GM19328 (cell line): ENCODE data around the gene EPB41L2.
"Not testable (repeated sequence)": the region's sequence is repeated elsewhere in the genome, so short reads cannot be mapped to it uniquely, and the experiment has no call there.

Experiments used
- ATAC-seq: cut with Tn5 transposase; IDR thresholded peaks from one replicate; pipeline ENCODE4 v1.9.1; 2021; ENCODE audit warnings: mild to moderate bottlenecking, moderate library complexity; ENCODE audit not compliant: unreplicated experiment

The EPB41L2 gene

GRCh38 chr6:131037194-131037897 is 25.7 kb downstream of the EPB41L2 start:
- ATAC-seq: no peak

GRCh38 chr6:131036601-131037000 is 26.4 kb downstream of the EPB41L2 start:
- no peak for ATAC-seq

DNA sequence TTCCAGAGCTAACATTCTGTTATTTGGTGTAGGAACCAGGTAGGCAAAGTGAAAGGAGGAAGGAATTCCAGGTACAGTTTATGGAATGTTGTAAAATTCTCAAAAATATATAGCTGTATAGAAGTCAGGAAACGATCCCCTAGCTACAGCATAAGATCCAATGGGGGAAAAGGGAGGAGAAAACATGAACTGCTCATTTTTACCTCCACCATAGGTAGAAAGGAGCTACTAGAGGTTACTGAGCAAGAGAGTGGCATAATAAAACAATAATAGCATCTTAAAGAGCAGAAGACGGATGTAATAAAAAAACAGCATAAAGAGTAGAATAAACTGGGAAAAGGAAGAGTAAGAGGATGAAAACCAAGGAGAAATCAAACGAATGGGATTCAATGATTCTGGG is 26.9 kb downstream of the EPB41L2 start:
- no peak for ATAC-seq

- no peak for ATAC-seq
Observed at GRCh38 chr6:131035582-131035981, 27.5 kb downstream of the EPB41L2 start.

DNA sequence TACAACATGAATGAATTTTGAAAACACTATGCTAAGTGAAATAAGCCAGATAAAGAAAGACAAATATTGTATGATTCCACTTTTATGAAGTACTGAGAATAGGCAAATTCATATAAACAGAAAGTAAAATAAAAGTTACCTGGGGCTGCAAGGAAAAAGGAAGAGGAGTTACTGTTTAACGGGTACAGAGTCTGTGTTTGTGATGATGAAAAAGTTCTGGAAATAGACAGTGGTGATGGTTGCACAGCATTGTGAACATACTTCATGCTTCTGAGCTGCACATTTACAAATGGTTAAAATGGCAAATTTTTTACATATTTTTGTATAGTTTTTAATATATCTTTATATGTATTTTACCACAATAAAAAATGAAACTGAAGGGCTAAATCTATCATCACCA is 29.4 kb downstream of the EPB41L2 start:
- no peak for ATAC-seq

- ATAC-seq: peak; percentile 92
Observed at GRCh38 chr6:131029626-131030297, 33.3 kb downstream of the EPB41L2 start.

DNA sequence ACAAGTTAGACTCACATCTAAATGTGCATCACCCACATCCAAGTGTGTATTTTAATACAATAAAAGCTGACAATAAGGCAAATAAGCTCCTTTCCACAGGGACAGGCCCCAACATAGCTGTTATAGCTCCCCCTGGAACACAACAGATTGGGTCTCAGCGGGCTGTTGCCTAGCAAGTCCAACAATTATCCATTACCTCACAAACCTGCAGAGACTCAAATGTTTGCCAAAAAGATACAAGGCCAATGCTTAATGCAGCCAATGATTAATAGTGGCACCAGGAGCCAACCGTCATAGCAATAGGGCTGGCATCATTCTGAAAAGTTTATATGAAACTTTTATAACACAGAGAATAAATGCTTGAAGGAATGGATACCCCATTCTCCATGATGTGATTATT is 35.7 kb downstream of the EPB41L2 start:
- no peak for ATAC-seq

- no peak for ATAC-seq
Observed at GRCh38 chr6:131026243-131026642, 36.8 kb downstream of the EPB41L2 start.

- ATAC-seq: no peak
Observed at GRCh38 chr6:131024565-131024964, 38.5 kb downstream of the EPB41L2 start.

GRCh38 chr6:131023834-131024504 is 39.1 kb downstream of the EPB41L2 start:
- no peak for ATAC-seq

DNA sequence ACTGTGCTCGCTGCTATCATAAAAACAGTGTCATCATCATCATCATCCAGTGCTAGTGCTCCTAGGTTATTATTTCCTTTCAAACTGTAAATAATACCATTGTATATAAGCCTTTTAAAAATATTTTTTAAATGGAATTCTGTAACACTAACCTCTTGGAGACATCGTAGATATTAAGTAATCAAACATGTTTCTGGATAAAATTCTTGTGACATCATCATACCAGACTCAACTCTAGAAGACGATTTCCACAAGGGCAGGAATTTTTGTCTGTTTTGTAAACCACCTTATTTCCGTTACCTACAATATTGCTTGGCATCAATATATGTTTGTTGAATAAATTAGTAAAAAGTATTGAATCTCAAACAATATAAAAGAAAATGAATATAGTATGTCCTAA is 40.4 kb downstream of the EPB41L2 start:
- ATAC-seq: no peak

DNA sequence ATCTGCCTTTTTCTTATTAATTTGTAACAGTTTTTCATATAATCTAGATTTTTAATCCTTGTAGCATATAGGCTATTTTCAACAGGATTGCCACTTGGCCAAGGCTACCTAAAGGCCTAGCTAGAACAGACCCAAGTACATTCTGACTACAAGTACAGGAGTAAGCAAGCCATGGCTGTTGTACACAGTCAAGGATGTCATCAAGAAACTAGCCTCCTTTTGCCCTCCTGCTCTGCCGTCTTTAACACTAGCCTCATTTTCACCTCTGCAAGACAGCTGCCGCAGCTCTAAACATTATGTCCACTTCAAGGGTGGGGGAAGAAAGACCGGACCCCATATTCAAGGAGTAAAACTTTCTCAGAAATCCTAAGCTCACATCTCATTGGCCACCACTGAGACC is 45.1 kb downstream of the EPB41L2 start:
- no peak for ATAC-seq

GRCh38 chr6:131015630-131016263 is 47.3 kb downstream of the EPB41L2 start:
- no peak for ATAC-seq

DNA sequence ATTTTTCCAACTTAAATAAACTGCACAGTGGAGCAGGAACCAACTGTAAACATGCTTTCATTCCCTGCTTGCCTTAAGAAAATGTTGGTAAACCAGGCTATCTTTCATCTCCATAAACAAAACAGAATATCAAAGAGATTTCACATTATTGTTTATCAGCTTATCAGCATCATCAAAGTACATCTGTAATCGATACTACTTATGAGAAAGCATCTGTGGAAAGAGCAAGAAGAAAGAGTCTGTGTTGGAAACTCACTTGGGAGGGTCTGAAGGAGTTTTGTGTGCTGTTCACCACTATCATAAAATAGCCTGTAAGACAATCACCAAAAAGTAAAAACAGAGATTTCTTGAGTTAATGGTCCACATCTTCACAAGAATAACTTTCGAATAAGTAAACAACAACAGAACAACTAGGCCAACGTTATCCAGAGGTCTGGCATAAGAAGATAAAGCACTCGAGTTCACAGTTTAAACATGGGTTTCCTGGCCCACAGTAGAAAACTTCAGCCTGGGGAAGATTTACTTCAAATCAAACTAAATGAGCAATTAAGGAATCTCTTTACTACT is 47.9 kb downstream of the EPB41L2 start:
- no peak for ATAC-seq

- no peak for ATAC-seq
Observed at GRCh38 chr6:131014080-131014776, 48.8 kb downstream of the EPB41L2 start.

GRCh38 chr6:131013495-131013894 is 49.5 kb downstream of the EPB41L2 start:
- no peak for ATAC-seq

DNA sequence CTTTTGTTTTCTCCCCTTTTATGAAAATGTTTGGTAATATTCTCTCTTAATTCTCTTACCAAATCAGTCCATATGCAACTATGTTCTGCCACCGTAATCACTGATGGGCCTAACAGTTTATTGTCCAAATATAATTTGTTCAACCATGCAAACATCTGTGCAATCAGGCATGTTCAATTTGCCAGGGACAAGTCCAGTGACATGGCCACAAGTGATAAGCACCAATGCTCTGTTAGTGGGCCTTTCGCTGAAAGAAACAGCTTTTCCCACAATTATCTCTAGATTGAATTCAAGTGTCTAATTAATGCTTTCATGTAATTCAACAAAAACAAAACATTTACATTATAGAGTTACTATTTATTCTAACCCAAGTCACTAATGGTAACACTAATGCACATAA is 53.3 kb downstream of the EPB41L2 start:
- no peak for ATAC-seq

DNA sequence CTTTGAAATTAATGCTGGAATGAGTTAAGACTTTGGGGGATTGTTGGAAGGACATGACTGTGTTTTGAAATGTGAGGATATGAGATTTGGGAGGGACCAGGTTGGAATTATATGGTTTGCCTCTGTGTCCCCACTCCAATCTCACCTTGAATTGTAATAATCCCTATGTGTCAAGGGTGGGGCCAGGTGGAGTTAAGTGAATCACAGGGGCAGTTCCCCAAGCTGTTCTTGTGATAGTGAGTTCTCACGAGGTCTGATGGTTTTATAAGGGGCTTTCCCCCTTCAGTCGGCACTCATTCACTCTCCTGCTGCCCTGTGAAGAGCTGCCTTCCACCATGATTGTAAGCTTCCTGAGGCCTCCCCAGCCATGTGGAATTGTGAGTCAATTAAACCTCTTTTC is 54.1 kb downstream of the EPB41L2 start:
- ATAC-seq: not testable (repeated sequence)

- not testable (repeated sequence) for ATAC-seq
Observed at GRCh38 chr6:131007964-131008363, 55.1 kb downstream of the EPB41L2 start.

GRCh38 chr6:131007286-131007685 is 55.8 kb downstream of the EPB41L2 start:
- no peak for ATAC-seq
